HG03565 (cell line): ENCODE data around the gene TSPAN10.
A peak's percentile ranks its signal among the peaks of the same experiment; 100 is the strongest.
"Not testable (repeated sequence)": the region's sequence is repeated elsewhere in the genome, so short reads cannot be mapped to it uniquely, and the experiment has no call there.

Experiments used
- ATAC-seq: cut with Tn5 transposase; IDR thresholded peaks from one replicate; pipeline ENCODE4 v1.9.1; 2021; ENCODE audit warnings: mild to moderate bottlenecking, moderate library complexity; ENCODE audit not compliant: unreplicated experiment

Gene TSPAN10

GRCh38 chr17:81659038-81659437 is 22.0 kb downstream of the TSPAN10 start:
- ATAC-seq: no peak

- ATAC-seq: no peak
Observed at GRCh38 chr17:81660441-81660840, 23.4 kb downstream of the TSPAN10 start.

- no peak for ATAC-seq
Observed at GRCh38 chr17:81662002-81662401, 25.0 kb downstream of the TSPAN10 start.

DNA sequence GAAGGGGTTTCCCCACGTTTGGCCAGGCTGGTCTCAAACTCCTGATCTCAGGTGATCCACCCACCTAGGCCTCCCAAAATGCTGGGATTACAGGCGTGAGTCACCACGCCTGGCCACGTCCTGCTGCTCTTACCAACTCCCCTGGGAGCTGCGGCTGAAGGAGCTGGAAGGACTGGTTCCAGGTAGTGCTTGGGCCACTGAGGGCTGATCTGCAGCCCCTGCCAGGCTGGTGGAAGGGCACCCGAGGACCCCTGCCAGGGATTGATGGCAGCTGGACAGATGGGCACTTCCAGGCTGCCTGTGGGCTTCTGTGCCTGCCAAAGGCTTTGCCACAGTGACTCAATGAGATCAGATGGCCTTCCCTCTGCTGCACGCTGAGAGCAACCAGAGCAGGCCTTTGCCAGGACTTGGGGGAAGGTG is 27.1 kb downstream of the TSPAN10 start:
- ATAC-seq: no peak

GRCh38 chr17:81665205-81666091 is 28.5 kb downstream of the TSPAN10 start:
- no peak for ATAC-seq

- ATAC-seq: peak; percentile 5
Observed at GRCh38 chr17:81666092-81666341, 29.0 kb downstream of the TSPAN10 start.

- ATAC-seq: peak; percentile 90
Observed at GRCh38 chr17:81666342-81667191, 29.6 kb downstream of the TSPAN10 start, which contains the start of the genes CCDC137 and OXLD1. TSS of gene CCDC137 (plus strand) at chr17:81666737. CDS start at chr17:81666767, 30 bp downstream. TSS of gene OXLD1 (minus strand) at chr17:81666605. CDS start at chr17:81666577, 28 bp downstream.

GRCh38 chr17:81667754-81668153 is 30.8 kb downstream of the TSPAN10 start:
- no peak for ATAC-seq

- no peak for ATAC-seq
Observed at GRCh38 chr17:81672504-81672903, 35.5 kb downstream of the TSPAN10 start.

GRCh38 chr17:81672954-81673353 is 36.0 kb downstream of the TSPAN10 start:
- no peak for ATAC-seq

DNA sequence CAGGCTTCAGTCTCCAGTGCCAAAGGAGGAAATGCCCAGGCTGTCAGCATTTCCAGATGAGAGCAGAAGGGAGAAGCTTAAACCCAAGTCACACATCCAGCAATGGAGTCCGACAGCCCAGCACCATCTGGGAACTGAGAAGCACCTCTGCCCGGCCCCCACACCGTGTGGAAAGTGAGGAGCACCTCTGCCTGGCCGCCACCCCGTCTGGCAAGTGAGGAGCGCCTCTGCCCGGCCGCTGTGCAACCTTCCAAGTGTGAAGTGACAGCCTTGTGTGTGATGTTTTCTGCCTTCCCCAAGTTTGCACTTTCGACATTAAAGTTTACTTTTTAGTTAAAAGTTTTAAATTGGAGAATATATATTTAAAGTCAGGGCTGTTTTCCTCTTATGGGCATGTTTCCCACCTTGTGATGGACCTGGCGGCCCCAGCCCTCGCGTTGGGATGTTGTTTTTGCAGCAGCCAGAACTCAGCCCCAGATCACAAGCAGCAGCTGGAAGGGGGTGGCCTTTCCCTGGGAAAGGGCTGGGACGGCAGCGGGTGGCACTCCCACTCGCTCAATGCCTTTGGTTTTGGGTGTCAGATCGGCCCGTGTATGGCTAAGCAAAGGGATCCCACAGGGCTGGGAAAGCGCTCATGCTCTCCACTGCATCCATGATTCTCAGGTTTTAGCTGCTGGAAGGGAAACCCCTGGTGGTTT is 36.7 kb downstream of the TSPAN10 start:
- no peak for ATAC-seq

DNA sequence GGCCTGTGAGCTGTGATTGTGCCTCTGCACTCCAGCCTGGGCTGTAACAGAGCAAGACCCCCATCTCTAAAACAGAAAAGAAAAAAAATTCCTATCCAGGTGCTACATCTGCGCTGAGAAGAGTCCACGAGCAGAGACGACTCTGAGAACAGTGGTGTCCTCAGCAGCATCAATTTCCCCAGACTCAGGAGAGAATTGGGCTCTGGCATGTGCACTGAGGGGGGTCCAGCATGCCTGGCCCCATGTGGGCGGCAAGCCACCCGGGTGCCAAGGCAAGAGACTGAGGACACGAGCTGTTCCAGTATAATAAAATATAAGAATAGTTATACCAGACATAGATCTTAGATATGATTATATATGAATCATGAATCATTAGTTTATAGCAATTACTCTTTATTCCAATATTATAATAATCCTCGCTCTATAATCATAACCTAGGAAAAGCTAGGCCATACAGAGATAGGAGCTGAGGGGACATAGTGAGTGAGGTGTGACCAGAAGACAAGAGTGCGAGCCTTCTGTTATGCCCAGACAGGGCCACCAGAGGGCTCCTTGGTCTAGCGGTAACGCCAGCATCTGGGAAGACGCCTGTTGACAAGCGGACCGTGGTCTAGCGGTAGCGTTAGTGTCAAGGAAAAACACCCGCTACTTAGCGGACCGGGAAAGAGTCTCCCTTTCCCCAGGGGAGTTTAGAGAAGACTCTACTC is 38.7 kb downstream of the TSPAN10 start:
- ATAC-seq: not testable (repeated sequence)

DNA sequence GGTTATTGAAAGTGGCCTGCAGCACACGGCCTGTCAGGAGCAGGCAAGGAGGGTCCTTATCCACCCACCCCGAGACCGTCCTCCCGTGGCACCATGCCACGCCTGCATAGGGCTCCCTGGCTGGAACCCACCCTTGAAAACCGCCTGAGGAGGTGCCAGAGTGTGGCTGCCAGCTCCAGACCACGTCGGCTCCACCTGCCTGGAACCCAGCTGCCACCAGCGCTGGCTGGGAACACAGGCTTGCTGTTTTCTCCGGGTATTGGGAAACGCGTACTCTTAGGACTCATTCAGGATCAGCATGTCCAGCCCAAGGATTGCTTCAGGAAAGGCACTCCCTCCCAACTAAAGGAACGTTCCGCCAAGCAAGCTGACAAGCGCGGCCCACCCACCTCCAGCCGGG is 39.9 kb downstream of the TSPAN10 start:
- no peak for ATAC-seq

DNA sequence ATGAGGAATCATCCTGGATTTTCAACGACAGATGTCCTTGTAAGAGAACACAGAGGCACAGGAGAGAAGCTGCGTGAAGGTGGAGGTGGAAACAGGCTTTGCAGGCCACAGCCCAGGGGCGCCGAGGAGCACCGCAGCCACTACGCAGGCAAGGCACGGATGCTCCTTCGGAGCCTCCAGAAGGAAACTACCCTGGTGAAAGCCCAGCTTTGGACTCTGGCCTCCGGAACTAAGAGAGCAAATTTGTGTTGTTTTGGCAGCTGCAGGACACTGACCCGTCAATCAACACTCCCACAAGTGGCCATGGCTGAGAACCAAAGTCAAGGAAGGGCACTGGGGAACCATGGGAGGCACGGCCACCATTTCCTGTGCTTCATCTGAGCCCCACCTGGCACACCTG is 43.2 kb downstream of the TSPAN10 start:
- no peak for ATAC-seq

GRCh38 chr17:81681672-81682071 is 44.7 kb downstream of the TSPAN10 start:
- no peak for ATAC-seq

DNA sequence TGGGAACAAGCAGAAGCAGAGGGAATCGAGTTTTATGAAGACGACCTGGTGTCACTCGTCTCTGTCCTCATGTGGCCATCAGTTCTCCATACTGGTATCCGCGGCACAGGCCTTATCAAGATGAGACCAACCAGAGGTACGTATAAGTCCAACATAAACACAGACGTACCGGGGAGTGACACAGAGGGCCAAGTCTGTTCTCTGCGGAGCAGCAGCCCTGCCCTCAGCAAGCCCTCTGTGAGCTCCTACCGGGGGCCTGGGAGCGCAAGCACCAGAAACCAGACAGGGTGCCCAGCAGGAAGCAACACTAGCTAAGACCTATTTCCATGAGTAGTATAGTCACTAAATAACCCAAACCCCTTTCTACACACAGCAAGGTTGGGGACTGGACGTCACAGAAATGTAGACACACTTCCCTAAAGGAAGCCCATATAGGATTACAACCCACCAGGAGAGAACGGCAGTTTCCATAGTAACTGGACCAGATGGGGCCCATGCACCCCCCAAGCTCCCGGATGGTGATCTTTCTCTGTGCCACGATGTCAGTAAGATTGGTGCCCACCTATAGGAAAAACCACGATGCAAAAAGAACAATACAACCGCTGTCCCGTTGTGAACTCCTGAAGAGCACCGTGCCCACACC is 45.7 kb downstream of the TSPAN10 start:
- ATAC-seq: no peak

DNA sequence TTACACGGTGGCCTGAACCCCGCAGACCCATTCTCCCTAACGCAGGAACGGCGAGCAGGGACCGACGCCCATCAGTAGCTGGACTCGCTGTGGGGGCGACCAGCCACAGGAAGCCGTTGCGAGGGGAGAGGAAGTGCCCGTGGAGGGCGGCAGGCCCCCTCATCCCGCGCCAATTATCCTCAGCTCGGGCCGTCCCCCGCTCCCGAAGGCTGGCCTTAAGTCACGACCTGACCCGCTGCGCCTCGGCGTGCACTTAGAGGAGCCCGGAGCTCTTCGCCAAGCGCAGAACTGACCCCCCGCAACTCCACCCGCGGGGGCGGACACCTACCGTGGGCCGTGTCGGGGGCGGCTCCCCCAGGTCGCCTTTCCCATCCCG is 46.2 kb downstream of the TSPAN10 start:
- ATAC-seq: no peak

- peak; percentile 86 for ATAC-seq
Observed at GRCh38 chr17:81683584-81684441, 46.8 kb downstream of the TSPAN10 start, which contains the start of the genes ARL16 and HGS. TSS of gene ARL16 (minus strand) at chr17:81683797. CDS start at chr17:81683753, 44 bp downstream. TSS of gene HGS (plus strand) at chr17:81684011. CDS start at chr17:81684067, 56 bp downstream.

GRCh38 chr17:81684442-81684911 is 47.5 kb downstream of the TSPAN10 start:
- ATAC-seq: no peak
